Sigmoid colon (tissue), 7 donors: ENCODE results near the gene PAF1. TPM values are rescaled to one million over a fixed set of nuclear protein-coding genes. Genes with fewer than 3 reads are reported as not detected.
A peak's percentile ranks its signal among the peaks of the same experiment; 100 is the strongest.

Experiments used
- DNase-seq: peaks from one replicate; pipeline ENCODE4 v3.0.0-alpha.2; 2019
- H3K27ac ChIP-seq, 4 donors: fragments of 200-600 bp; sonication (generic); one replicate each; pipeline ENCODE4 v1.5.1; 2016 to 2019; ENCODE audit warnings: mild to moderate bottlenecking in 1 of 4
- H3K27me3 ChIP-seq, 3 donors: fragments of 200-600 bp; sonication (generic); one replicate each; pipeline ENCODE4 v1.5.1; 2019; ENCODE audit warnings: mild to moderate bottlenecking in 1 of 3
- H3K36me3 ChIP-seq, 4 donors: fragments of 200-600 bp; sonication (generic); one replicate each; pipeline ENCODE4 v1.5.1; 2016 to 2019
- H3K4me1 ChIP-seq, 4 donors: fragments of 200-600 bp; sonication (generic); one replicate each; pipeline ENCODE4 v1.5.1; 2017 to 2019
- H3K4me3 ChIP-seq, 4 donors: fragments of 200-600 bp; sonication (generic); one replicate each; pipeline ENCODE4 v1.5.1; 2017 to 2019; ENCODE audit warnings: mild to moderate bottlenecking in 2 of 4, moderate library complexity in 1 of 4
- H3K9me3 ChIP-seq, 4 donors: fragments of 200-600 bp in 3 of 4; sonication (generic) in 3 of 4; one replicate each; pipeline versions ENCODE4 v1.5.1 to v1.6.1; 2013 to 2019
- EP300 ChIP-seq, 4 donors: sonication (generic); formaldehyde crosslinking; IDR thresholded peaks; one replicate each; pipeline ENCODE4 v1.6.1; 2017; ENCODE audit warnings: antibody characterized with exemption in 4 of 4
- POLR2A ChIP-seq, 2 donors: fragments of 450-650 bp; IDR thresholded peaks; one replicate each; pipeline ENCODE4 v1.6.1; 2016; ENCODE audit warnings: antibody characterized with exemption in 2 of 2, mild to moderate bottlenecking in 2 of 2, moderate library complexity in 2 of 2
- POLR2AphosphoS5 ChIP-seq, 4 donors: sonication (generic); formaldehyde crosslinking; IDR thresholded peaks; one replicate each; pipeline ENCODE4 v1.6.1; 2017; ENCODE audit warnings: antibody characterized with exemption in 4 of 4
- WGBS, 2 donors: extraction: QIAGEN DNeasy Blood & Tissue Kit; methylation state at CpG; one replicate each; pipeline ENCODE4 v1.1.7; 2013; 5-methylcytosine and 5-hydroxymethylcytosine counted together
- intact Hi-C: fragments of 100-400 bp; cut with DNase I; formaldehyde crosslinking; loops from one replicate; pipeline ENCODE4 v1.15.1; 2023
- polyA plus RNA-seq, 3 donors: library from polyadenylated mRNA; stranded (reverse); fragments of 200-250 nt; gene quantifications; one replicate each; pipeline ENCODE4 v1.2.3, GENCODE V29; 2013
- total RNA-seq, 4 donors: library from RNA; depleted of rRNA; stranded (reverse); fragments of >200 nt; gene quantifications; one replicate each; pipeline ENCODE4 v1.1.0, GENCODE V29; 2016
- TF ChIP-seq, protein P1 (sequence below), 4 experiments: fragments of 450-650 bp in 3 of 4; fragments of 200-600 bp in 1 of 4; IDR thresholded peaks; one replicate each; pipeline ENCODE4 v1.5.1; 2016 to 2019; ENCODE audit warnings: antibody characterized with exemption in 4 of 4, mild to moderate bottlenecking in 3 of 4, moderate library complexity in 2 of 4
- donor health status: healthy with polysubstance abuse.
- donor health status: Bipolar disorder and iron deficiency.
- donor health status: healthy.

The PAF1 gene
- 10 to 100 TPM; 37.5 to 51.8 (median 43.5) TPM for total RNA-seq
- polyA plus RNA-seq = 10 to 100 TPM; 28.2 to 40.5 (median 37.2) TPM

DNA sequence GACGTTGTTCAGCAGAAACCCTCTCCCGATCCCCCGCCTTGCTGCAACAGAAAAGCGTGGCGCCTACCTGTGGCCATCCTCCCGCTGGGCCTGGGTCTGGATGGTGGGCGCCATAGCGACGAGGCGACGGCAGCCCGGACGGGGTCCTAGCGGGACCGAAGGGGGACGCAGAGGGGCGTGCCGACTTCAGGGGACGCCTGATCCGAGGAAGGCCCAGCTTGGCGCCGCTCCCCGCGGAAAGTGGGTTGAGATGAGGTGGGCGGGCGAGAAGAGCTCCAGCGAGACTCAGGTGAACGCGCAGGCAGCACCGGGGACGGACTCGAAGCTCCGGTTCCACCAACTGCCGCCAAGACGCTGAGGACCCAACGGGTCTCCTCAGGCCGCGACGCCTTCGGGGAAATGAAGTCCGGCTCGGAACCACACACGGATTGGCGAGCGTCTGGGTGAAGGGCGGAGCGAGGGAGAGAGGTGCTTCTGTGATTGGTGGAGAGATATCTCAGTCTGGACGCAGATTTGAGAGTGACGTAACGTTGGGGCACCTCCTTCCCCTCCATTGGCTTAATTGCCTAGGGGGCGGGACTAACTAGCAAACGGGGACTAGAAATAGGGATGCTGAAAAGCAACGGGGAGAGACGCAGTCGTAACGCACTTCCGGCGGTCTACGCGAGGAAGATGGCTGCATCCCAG lies at the start of gene PAF1, which contains the start of gene MED29:
TSS of gene PAF1 (minus strand) at position 356 of the 687 bp plus-strand sequence. CDS start at position 114, 242 bp downstream.
TSS of gene MED29 (plus strand) at position 628 of the 687 bp plus-strand sequence. CDS start at position 673, 45 bp downstream.
- Histone ChIP-seq H3K27ac (peak within 1 kb of the TSS; percentile 99 to 100 (median 100)), H3K4me3 (peak within 1 kb of the TSS; percentile 71 to 98 (median 98)), H3K36me3 (peaks cover 35 to 66% (median 38%) of the 10 kb centered on the region in 4 donors), H3K9me3 (no peaks in the 10 kb centered on the region), H3K4me1 (peaks cover 0 to 26% (median 26%) of the 10 kb centered on the region in 4 donors), H3K27me3 (no peaks in the 10 kb centered on the region)
- intact Hi-C loops = loop anchor here (2.0 to 5.0 kb wide), 3 partner anchors 48 to 91 kb away; partner anchors contain the start of genes SAMD4B, SUPT5H and TIMM50
- TF ChIP-seq EP300 (IDR thresholded peaks at IDR 0.05) (peak in 1 of 4 donors; percentile 2), POLR2AphosphoS5 (IDR thresholded peaks at IDR 0.05) (peak; percentile 94 to 99 (median 98)), POLR2A (IDR thresholded peaks at IDR 0.05) (peak in 1 of 2 donors; percentile 89)
- TF ChIP-seq, protein P1, sequence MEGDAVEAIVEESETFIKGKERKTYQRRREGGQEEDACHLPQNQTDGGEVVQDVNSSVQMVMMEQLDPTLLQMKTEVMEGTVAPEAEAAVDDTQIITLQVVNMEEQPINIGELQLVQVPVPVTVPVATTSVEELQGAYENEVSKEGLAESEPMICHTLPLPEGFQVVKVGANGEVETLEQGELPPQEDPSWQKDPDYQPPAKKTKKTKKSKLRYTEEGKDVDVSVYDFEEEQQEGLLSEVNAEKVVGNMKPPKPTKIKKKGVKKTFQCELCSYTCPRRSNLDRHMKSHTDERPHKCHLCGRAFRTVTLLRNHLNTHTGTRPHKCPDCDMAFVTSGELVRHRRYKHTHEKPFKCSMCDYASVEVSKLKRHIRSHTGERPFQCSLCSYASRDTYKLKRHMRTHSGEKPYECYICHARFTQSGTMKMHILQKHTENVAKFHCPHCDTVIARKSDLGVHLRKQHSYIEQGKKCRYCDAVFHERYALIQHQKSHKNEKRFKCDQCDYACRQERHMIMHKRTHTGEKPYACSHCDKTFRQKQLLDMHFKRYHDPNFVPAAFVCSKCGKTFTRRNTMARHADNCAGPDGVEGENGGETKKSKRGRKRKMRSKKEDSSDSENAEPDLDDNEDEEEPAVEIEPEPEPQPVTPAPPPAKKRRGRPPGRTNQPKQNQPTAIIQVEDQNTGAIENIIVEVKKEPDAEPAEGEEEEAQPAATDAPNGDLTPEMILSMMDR (IDR thresholded peaks at IDR 0.05) = no peak
- 0% methylated on average over 60 of the region's 60 CpGs for WGBS, 2 donors
- peak; percentile 99 for DNase-seq

DNA sequence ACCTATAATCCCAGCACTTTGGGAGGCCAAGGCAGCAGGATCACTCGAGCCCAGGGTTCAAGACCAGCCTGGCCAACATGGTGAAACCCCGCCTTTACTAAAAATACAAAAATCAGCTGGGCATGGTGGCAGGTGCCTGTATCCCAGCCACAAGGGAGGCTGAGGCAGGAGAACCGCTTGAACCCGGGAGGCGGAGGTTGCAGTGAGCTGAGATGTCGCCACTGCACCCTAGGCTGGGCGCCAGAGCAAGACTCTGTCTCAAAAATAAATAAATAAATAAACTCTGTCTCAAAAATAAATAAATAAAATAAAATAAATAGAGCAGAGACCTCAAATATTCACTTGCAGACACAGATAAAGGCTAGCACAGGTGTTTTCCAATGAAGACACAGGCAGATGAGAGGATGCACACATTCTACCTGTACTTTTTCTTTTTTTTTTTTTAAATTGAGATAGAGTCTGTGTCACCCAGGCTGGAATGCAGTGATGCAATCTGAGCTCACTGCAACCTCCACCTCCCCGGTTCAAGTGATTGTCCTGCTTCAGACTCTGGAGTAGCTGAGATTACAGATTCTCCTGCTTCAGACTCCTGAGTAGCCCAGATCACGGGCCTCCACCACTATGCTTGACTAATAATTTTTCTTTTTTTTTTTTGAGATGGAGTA lies 47.5 kb upstream of the PAF1 start:
- Histone ChIP-seq H3K4me1 (peaks cover 0 to 36% (median 28%) of the 10 kb centered on the region in 4 donors), H3K9me3 (no peaks in the 10 kb centered on the region), H3K36me3 (peaks cover 7 to 16% (median 14%) of the 10 kb centered on the region in 4 donors), H3K27ac (no peak overlapping the region), H3K4me3 (no peak overlapping the region), H3K27me3 (peaks cover 0 to 3% (median 0%) of the 10 kb centered on the region in 3 donors)
- intact Hi-C loops = loop anchor here (10.0 kb wide), 1 partner anchor 314 kb away; the partner anchor contains the start of gene PAK4
- no peak for DNase-seq
- no peak for TF ChIP-seq POLR2AphosphoS5 (IDR thresholded peaks at IDR 0.05)
- TF ChIP-seq EP300 (IDR thresholded peaks at IDR 0.05) = no peak
- no peak for TF ChIP-seq POLR2A (IDR thresholded peaks at IDR 0.05)
- TF ChIP-seq, protein P1 (IDR thresholded peaks at IDR 0.05) = no peak
- WGBS, 2 donors = 85 to 87% methylated on average over 9 of the region's 9 CpGs

DNA sequence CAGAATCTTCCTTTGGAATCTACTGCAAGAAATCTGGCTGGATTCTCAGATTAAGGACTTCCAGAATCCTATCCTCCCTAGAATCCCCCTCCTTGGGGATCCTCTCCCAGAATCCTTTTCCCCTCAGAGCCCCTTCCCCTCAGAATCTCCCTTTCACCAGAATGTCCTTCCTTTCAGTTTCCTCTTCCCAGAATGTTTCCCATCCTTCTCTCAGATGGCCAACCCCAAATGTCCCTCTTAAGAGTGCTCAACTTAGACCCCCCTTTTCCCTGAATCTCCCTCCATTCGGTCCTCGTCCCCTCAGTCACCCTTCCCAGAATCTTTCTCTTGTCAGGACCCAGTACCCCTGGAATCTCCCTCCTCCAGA lies 45.4 kb upstream of the PAF1 start:
- Histone ChIP-seq H3K36me3 (peaks cover 17 to 32% (median 29%) of the 10 kb centered on the region in 4 donors), H3K9me3 (no peaks in the 10 kb centered on the region), H3K4me1 (peaks cover 0 to 37% (median 29%) of the 10 kb centered on the region in 4 donors), H3K27ac (peak overlapping the region; percentile 89 to 95 (median 91)), H3K27me3 (peaks cover 0 to 3% (median 0%) of the 10 kb centered on the region in 3 donors), H3K4me3 (peak overlapping the region; percentile 31 to 99 (median 94))
- intact Hi-C loops = loop anchor here (1.0 to 10.0 kb wide), 2 partner anchors 9 to 312 kb away; partner anchors contain the start of genes PAK4 and SUPT5H
- TF ChIP-seq POLR2AphosphoS5 (IDR thresholded peaks at IDR 0.05) (no peak), POLR2A (IDR thresholded peaks at IDR 0.05) (no peak), EP300 (IDR thresholded peaks at IDR 0.05) (no peak)
- TF ChIP-seq, protein P1 (IDR thresholded peaks at IDR 0.05) = no peak
- DNase-seq = no peak
- WGBS, 2 donors = 3 to 5% methylated on average over 2 of the region's 2 CpGs

DNA sequence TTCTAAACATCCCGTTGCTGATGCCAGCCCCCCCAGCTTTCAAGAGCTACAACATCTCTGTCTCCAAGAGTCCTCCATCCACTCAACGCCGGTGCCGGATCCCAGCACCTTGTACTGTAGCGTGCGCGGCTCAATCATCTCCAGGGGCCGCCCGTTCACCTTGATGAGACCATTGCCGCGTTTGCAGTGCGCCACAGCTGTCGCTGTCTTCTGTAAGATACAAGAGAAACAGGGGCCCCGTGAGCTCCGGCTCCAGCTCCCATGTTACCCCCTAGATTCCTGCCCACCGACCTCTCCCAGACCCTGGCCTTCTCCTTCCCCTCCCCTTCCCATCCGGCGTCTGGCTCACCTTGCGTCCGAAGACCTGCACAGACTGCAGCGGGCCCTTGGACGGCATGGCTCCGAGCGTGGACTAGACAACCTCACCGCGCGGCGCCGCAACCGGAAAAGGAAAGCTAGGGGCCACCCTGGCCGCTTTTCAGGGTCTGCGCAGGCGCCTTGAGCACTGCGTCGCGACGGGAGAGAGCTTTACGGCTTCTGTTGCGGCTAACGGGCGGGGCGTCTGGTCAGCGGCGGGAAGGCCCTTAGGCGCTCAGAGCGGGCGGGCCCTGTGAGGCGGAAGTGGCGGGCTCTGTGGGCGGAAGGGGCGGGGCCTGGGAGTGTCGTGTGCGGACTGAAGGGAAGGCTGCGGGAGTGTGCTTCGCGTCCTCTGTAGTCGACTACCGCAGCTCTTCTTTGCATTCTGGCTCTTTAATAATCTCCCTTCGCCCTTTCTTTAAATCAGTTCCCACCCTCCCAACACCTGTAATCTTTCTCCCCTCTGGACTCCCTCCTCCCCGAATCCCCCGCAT lies 44.8 kb upstream of the PAF1 start, which contains the start of gene RPS16:
TSS of gene RPS16 (minus strand) at position 451 of the 851 bp plus-strand sequence. CDS start at position 397, 54 bp downstream.
- TF ChIP-seq, protein P1 (IDR thresholded peaks at IDR 0.05) = no peak
- TF ChIP-seq POLR2AphosphoS5 (IDR thresholded peaks at IDR 0.05) = peak; percentile 99 to 100 (median 100)
- peak in 1 of 4 donors; percentile 63 for TF ChIP-seq EP300 (IDR thresholded peaks at IDR 0.05)
- peak; percentile 94 to 98 for TF ChIP-seq POLR2A (IDR thresholded peaks at IDR 0.05)
- H3K27ac ChIP-seq = peak within 1 kb of the TSS; percentile 89 to 95 (median 91)
- peaks cover 0 to 34% (median 32%) of the 10 kb centered on the region in 4 donors for H3K4me1 ChIP-seq
- intact Hi-C loops = loop anchor here (1.0 to 10.0 kb wide), 3 partner anchors 10 to 311 kb away; partner anchors contain the start of genes PAK4 and SUPT5H
- H3K27me3 ChIP-seq = peaks cover 0 to 3% (median 0%) of the 10 kb centered on the region in 3 donors
- peak within 1 kb of the TSS; percentile 90 to 99 (median 96) for H3K4me3 ChIP-seq
- DNase-seq = peak; percentile 100
- H3K9me3 ChIP-seq = no peaks in the 10 kb centered on the region
- H3K36me3 ChIP-seq = peaks cover 17 to 32% (median 29%) of the 10 kb centered on the region in 4 donors
- 0 to 1% methylated on average over 61 of the region's 61 CpGs for WGBS, 2 donors
